ENCODE measurements around the gene TRIP12. TPM values are rescaled to one million over a fixed set of nuclear protein-coding genes. Genes with fewer than 3 reads are reported as not detected.

Gene TRIP12
- total RNA-seq, 1 experiment from 2014 or later, result 265 TPM

DNA sequence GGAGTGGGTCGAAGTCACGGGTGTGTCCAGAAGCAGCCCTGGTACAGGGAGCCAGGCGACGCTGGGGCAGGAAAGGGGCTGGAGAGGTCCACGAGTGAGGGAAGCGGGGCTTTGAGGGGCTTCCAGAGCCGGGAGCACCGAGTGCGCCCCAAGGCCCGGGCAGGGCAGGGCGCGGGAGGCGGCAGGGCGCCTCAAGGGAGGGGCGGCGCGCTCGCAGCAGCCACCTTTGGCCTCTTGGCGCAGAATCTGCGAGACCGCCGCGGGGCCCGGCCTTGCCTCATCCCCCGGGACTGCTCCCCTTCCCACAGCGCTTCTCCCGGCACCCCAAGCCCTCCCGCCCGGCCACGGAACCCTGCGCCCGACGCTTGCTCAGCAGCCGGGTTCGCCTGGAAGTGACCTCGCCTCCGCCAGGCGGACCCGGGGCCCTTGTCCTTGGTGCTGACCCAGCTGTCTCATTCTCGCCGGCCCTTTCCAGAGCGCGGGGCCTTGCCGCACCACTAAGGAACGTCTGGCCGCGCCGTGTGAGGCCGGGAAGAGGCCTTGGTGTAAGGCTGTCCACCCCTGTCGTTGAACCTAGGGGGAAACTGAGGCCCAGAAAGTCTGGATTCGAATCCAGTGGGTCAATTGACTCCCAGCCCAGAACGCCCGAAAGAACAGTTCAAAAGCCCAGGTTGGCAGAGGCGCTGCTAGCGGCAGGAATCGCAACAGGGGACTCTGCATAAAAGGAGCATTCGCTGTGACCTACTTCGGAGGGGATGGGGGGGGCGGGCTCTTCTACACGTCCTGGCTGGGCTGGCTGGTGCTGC lies 206.9 kb downstream of the TRIP12 start:
- TF ChIP-seq, protein P1, sequence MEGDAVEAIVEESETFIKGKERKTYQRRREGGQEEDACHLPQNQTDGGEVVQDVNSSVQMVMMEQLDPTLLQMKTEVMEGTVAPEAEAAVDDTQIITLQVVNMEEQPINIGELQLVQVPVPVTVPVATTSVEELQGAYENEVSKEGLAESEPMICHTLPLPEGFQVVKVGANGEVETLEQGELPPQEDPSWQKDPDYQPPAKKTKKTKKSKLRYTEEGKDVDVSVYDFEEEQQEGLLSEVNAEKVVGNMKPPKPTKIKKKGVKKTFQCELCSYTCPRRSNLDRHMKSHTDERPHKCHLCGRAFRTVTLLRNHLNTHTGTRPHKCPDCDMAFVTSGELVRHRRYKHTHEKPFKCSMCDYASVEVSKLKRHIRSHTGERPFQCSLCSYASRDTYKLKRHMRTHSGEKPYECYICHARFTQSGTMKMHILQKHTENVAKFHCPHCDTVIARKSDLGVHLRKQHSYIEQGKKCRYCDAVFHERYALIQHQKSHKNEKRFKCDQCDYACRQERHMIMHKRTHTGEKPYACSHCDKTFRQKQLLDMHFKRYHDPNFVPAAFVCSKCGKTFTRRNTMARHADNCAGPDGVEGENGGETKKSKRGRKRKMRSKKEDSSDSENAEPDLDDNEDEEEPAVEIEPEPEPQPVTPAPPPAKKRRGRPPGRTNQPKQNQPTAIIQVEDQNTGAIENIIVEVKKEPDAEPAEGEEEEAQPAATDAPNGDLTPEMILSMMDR (IDR thresholded peaks at IDR 0.05; ENCODE audit: unreplicated experiment), result no peak
- Mint-ChIP-seq H3K27ac (ENCODE audit: low read depth, unreplicated experiment) (no peak overlapping the region), H3K27me3 (ENCODE audit: insufficient read depth, unreplicated experiment) (peaks cover 59% of the 10 kb centered on the region), H3K9me3 (ENCODE audit: unreplicated experiment) (no peaks in the 10 kb centered on the region), H3K4me3 (ENCODE audit: unreplicated experiment) (peak overlapping the region; percentile 70), H3K4me1 (ENCODE audit: insufficient read depth, unreplicated experiment) (peaks cover 10% of the 10 kb centered on the region), H3K36me3 (ENCODE audit: insufficient read depth, unreplicated experiment) (no peaks in the 10 kb centered on the region)
- no TSS peak for BruUV-seq (replicated peaks)
- intact Hi-C loops (cut with micrococcal nuclease), result loop anchor here (5.0 kb wide), 4 partner anchors 283 to 1668 kb away; no protein-coding TSS in a partner anchor
- ChIA-PET POLR2A (interaction anchor here (0.6 to 1.2 kb wide), 3 partner anchors 128 to 979 kb away, joined by 3 read pairs; no protein-coding TSS in a partner anchor), CTCF (interaction anchor here (0.6 to 1.2 kb wide), 7 partner anchors 12 to 155 kb away, joined by 3 read pairs; no protein-coding TSS in a partner anchor)
- peak; percentile 74 for DNase-seq (ENCODE audit: unreplicated experiment)

DNA sequence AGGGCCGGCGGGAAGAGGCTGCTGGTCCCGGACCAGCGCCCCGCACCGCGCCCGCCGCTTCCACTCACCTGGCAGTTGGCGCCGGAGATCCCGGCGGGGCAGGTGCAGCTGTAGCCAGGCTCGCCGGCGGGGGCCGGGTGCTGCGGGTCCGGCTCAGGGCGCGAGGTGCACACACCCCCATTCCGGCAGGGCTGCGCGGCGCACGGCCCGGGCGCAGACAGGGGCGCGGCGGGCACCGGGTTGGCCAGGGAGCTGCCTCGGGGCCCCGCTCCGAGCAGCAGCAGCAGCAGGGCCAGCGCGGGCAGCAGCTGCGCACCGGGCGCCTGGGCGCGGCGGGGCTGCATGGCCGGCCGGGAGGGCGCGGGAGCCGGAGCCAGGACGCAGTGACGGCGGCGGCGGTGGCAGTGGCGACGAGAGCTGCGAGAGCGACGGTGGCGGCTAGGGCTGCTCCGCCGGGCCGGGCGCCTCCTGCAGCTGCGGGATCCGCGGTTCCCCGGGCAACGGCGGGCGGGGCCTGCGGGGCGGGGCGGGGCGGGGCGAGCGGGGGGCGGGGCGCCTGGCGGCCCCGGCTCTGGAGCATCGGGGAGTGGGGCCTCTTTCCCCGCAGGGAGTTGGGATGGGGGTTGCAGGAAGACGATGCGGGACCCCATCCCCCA lies 207.6 kb downstream of the TRIP12 start, which contains the start of gene DNER:
DNER (minus strand) TSS at position 476 of the 656 bp plus-strand sequence; CDS start at position 344, 132 bp downstream.
- ChIA-PET POLR2A (interaction anchor here (0.8 to 1.2 kb wide), 2 partner anchors 127 to 281 kb away, joined by 3 read pairs; no protein-coding TSS in a partner anchor), CTCF (interaction anchor here (1.1 to 1.2 kb wide), 2 partner anchors 121 to 132 kb away, joined by 3 read pairs; no protein-coding TSS in a partner anchor)
- peak within 1 kb of the TSS; percentile 70 for H3K4me3 Mint-ChIP-seq (ENCODE audit: unreplicated experiment)
- intact Hi-C loops (cut with micrococcal nuclease), result no loop called here
- TF ChIP-seq, protein P1 (IDR thresholded peaks at IDR 0.05; ENCODE audit: unreplicated experiment), result no peak
- no TSS peak for BruUV-seq (replicated peaks)
- H3K27me3 Mint-ChIP-seq (ENCODE audit: insufficient read depth, unreplicated experiment), result peaks cover 59% of the 10 kb centered on the region
- no peaks in the 10 kb centered on the region for H3K9me3 Mint-ChIP-seq (ENCODE audit: unreplicated experiment)
- peaks cover 10% of the 10 kb centered on the region for H3K4me1 Mint-ChIP-seq (ENCODE audit: insufficient read depth, unreplicated experiment)
- DNase-seq (ENCODE audit: unreplicated experiment), result peak; percentile 31
- H3K36me3 Mint-ChIP-seq (ENCODE audit: insufficient read depth, unreplicated experiment), result no peaks in the 10 kb centered on the region
- H3K27ac Mint-ChIP-seq (ENCODE audit: low read depth, unreplicated experiment), result no peak within 1 kb of the TSS

Other genes with a start within 250 kb of the TRIP12 start
- 49.2 and 62.6 TPM in 2 replicates for gene DNER, start 207.5 kb downstream of the TRIP12 start, total RNA-seq (2022)
- 2.2 and 3.6 TPM in 2 replicates for gene FBXO36, start 494 bp upstream of the TRIP12 start, total RNA-seq (2022)
- 0.56 and 1.8 TPM in 2 replicates for gene SLC16A14, start 146.9 kb upstream of the TRIP12 start, total RNA-seq (2022)